Iris pigment epithelial cell (primary cell): Measurements from ENCODE around the gene SUPT20H.

Source experiments
- DNase-seq: peaks from one replicate; pipeline ENCODE4 v3.0.0-alpha.2; 2011; ENCODE audit warnings: low read depth

SUPT20H gene

DNA sequence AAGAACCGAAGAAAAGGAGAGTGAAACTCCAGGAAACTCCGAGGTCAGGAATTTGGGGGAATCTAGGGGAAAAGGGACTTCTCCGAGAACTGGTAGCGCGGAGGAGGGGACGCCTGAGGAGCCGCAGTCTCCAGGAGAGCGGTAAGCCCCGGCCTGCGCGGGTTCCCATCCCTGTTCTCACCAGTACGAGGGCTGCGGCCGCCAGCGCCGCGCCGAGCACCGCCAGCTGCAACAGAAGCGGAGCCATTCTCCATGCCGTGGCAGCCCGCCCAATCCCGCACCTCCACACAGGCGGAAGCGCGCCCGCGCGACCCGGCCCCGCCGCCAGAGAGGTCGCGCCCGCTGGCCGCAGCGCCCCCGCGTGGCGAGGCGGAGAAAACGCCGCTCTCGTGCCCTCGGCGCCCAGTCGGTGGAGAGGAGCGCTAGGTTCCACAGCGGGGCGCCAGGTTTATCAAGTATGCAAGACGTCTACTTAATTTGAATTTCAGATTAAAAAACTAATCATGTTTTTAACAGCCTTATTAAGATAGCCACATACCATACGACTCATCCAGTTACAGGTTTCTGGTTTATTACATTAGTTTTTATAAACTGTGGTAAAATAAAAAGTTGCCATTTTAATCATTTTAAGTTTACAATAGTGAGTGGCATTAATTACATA, 60.3 kb downstream of the SUPT20H start, which contains the start of gene ALG5:
ALG5 (minus strand) TSS at position 287 of the 661 bp plus-strand sequence; CDS start at position 247, 40 bp downstream.
- DNase-seq: peak; percentile 84

DNA sequence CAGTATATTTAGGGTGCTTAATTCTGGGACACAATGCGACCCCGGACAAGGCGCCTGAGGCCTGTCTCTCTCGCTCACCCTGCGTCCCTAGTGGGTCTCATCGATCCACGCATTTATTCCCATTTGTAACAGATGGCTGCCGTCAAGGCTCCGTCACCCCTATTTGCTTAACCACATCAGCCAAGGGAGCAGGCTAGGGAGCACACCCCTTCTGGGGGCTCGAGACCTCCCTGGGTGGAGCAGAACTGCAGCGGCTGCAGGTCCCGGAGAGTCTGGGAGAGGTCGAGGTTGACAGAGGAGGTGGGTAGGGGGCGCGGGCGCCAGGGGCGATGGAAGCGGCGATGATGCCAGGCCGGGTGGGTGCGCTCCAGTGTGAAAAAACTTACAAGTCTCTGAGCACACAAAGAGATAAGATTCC, 60.9 kb downstream of the SUPT20H start:
- DNase-seq: no peak

DNA sequence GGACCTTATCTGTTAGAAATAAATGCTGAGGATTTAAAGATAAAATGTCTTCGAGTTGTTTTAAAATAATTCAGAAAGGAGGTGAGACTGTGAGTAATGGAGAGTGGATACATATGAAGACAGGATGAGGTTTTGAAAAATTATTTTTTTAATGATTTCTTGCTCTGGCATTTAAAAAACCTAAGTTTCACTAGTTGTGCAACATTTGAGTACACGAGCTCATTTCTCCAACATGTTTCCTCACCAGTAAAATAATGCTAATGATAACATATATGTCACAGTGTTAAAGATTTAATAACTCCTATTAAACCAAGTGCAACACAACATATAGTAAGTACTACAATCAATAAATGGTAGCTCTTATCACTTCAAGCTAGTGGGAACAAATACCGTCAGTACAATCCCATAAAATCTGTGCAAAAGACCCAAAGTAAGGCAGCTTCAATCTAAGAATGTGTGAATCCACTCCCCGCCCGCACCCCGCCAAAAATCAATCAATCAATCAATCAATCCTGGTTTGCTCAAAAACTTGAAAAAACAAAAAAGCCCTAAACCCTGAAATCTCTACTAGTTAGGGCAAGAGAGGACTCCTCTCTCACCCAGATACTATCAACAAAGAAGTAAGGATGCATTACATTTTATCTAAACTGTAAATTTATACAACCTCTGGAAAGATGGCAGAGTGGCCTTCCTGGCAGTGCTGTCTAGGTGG, 61.6 kb downstream of the SUPT20H start:
- peak; percentile 50 for DNase-seq

DNA sequence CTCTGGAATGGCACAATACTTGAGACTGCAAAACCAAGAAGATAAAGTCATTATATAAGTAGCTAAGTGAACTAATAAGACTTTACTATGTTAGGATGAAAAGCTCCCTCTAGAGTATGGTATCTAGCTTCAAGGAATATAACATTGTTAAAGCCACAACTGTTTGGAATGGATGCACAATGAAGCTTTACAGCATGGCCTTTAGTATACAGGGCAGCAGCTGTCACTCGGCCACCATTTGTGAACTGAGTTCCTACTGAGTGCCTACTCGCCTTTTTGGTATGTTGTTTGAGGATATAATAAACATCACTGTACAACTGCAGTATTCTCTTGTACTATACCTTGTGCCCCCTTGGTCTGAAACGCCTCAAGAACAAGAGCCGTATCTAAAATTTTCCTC, 67.1 kb downstream of the SUPT20H start:
- no peak for DNase-seq

DNA sequence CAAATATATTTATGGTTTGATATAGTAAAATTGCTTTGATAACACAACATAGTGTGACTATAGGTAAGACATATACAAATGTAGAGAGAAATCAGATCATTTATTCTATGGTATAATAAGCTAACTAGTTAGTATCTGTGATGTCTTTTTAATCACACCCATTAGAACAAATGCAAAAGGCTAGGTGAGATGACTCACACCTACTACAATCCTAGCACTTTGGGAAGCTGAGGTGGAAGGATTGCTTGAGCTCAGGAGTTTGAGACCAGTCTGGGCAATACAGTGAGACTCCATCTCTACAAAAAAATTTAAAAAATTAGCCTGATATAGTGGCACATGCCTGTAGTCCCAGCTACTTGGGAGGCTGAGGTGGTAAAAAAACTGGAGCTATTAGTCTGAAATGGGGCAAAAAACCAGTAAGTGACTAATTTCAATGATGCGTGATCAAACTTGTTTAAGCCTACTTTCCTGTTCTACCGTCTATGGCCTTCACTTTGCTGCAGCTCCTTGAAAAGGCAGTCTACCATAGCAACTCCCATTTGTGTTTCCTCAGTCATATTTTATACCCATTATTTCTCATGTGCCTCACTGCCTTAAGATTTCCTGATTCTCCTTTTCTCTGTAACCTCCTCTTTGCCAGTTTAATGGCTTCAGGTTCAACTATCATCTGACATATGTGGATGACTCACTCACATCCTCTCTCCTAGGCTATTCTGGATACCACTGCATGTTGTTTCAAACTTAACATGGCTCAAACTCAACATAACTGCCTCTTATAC, 72.8 kb downstream of the SUPT20H start:
- peak; percentile 64 for DNase-seq

DNA sequence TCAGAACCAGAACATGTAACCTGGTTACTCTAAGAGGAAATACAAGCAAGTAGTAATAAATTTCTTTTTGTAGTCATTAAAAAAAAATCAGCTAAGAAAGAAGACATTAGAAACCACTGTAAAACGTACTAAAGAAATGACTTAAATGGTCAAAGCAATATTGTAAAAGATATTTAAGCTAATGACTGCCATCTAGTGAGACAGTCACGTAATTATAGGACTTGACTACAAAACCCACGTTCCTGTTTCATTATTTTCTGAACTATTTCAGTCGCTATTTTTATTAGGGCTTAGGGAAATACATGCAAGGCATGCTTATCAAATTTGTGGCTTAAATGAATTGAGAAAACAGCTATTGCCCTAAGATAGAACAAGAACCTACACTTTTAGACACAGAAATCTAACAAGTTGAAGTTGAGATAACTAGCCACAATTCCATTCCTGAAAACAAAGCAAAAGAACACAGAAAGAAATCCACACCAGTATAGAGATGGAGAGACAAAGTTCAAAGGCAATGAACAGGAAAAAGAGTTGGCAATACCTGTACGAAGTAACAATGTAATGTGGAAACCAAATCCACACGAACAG, 78.2 kb downstream of the SUPT20H start:
- DNase-seq: peak; percentile 73

DNA sequence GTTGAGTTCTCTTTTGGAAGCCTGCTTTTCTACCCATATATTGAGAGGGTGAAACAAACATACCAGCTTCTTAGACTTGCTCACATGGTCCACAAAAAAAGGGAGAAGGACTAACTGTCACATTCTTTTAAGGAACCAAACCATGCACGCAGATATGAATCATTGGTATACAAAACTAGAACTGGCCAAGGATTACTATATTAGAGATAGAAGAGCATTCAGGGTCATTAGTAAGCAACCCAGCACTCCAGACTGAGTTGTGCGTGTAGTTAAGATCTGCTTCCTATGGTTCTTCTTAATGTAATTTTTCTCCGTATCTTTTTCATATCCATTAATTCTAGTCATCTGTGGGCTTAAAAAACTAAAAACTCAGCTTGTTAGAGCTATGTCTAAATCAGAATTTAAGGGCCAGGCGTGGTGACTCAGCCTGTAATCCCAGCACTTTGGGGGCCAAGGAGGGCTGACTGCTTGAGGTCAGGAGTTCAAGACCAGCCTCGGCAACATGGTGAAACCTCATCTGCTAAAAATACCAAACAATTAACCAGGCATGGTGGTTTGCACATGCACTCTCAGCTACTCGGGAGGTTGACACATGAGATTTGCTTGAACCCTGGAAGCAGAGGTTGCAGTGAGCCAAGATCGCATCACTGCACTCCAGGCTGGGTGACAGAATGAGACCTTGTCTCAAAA, 80.0 kb downstream of the SUPT20H start:
- DNase-seq: peak; percentile 77

DNA sequence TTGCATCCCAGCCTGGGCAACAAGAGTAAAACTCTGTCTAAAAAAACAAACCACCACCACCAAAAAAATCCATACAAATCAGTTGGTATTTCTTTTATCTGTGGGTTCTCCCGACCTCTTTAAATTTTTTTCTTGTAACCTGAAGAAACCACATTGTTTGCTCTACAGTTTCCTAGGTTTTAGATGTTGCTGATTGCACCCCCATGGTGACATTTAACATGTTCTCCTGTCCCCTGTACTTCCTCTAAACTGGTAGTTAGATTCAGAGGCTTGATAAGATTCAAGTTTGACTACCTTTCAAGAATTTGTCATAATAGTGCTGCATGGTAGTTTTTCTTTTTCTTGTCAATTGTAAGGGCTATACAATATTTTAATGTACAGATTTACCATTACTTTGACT, 84.3 kb downstream of the SUPT20H start:
- no peak for DNase-seq

DNA sequence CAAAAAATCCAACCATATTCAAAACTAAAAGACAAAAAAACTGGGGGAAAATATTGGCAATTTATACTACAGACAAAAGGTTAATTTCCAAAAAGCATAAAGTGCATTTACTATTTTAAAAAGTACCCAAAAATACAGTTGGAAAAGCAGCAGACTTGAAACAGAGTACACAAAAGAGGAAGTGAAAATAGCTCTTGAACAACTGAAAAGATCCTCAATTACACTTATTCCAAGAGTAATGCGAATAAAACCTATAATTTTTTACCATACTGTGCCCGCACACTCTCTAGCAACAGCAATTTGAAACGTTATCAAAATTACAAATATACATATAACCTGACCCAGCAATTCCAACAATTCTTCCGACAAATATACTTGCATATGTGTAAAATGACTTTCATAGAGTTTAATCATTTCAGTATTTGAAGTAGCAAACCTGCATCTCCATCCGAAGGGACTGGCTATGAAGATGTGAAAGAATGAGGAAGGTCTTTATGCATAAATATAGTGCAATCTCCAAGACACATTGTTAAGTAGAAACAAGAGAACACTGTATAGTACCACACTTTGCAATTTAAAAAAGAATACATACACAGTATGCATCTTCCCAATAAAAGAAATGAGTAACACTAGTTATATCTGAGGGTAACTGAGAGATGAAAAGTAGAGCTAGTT, 85.7 kb downstream of the SUPT20H start:
- DNase-seq: no peak

DNA sequence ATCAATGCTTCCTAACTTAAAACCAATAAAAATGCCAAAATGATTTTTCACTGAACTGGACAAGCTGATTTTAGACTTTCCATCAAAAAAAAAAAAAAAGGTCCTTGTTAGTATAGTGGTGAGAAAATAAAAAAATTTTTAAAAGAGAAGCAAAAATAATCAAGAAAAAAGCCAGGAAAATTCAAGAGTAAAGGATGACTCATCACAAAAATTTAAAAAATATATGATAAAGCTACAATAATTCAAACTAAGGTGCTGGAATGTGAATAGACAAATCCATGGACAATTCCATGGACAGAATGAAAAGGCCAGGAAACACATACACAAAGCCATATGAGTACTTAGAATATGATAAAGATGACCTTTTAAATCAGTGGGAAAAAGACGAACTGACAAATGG, 86.5 kb downstream of the SUPT20H start:
- no peak for DNase-seq

DNA sequence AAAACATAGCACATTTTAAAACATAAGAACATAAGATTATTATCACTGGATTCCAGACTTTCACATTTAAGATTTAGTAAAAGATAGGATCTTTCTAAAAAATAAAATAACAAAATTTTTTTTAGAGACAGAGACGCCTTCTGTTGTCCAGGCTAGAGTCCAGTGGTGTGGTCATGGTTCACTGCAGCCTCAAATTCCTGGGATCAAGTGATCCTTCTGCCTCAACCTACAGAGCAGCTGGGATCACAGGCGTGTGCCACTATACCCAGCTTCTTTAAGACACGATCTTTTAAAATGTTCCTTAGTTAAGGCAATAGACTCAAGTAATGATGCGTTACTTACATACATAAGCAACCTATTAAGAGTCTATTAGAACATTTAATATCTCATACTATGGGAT, 93.1 kb downstream of the SUPT20H start:
- DNase-seq: peak; percentile 21

DNA sequence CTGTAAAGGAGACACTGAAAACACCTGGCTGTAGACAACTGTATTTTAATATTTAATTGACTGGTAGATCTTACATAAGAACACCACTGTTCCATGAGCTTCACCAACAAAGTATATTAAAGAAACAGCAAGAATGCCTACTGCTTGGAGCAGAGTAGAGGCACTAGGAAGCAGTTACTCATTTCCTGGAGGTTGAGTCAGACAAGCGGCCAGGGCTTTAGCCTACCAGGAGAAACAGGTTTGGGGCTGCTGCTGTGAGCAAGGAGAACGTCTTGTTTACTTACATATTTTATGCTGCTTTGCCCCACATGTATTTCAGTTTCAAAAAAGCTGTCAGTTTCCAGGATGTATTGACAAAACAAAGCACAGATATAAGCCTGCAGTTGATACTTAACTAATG, 93.7 kb downstream of the SUPT20H start:
- peak; percentile 98 for DNase-seq

DNA sequence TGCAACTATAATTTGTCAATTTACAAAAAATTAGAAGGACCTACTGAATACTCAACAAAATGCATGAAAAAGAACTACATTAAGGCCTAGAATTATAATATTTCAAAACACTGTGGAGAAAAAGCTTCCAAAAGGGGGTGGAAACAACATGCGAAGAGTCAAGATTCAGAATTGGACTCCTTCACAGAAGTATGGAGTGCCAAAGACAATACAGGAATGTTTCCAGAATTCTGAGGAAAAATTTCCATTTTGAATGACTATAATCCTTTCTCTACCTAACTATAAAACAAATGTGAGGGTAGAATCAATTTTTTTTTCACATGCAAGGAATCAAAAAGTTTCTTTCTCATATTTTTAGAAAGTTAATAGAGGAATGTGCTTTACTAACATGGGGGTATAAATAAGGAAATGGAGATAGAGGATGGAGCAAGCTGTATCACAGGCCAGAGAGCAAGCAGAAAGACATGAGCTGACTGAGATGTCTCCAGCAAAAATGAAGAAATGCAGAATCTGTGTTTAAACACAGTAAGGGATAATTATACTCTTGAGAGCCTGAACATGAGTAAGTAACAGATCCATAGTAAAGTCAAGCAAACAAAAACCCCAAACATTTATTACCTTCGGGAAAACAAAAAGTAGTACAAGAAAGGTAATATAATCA, 99.9 kb downstream of the SUPT20H start:
- no peak for DNase-seq
